Esophagus mucosa (tissue), 1 donor: ENCODE data around the gene CD247. TPM values are rescaled to one million over a fixed set of nuclear protein-coding genes. Genes with fewer than 3 reads are reported as not detected.
A peak's percentile ranks its signal among the peaks of the same experiment; 100 is the strongest.
"Not testable (repeated sequence)": the region's sequence is repeated elsewhere in the genome, so short reads cannot be mapped to it uniquely, and the experiment has no call there.

ENCODE experiments used
- ATAC-seq: fragments of 200-7000 bp; cut with Tn5 transposase; one replicate; pipeline ENCODE4 v1.9.1; 2020
- total RNA-seq: library from RNA; stranded (reverse); gene quantifications from one replicate; pipeline ENCODE4 v1.2.4, GENCODE V29; 2023
- donor health status: DM: yes; HTN: yes; CAD: no.

The CD247 gene
- 0.80 TPM for total RNA-seq

- ATAC-seq: no peak
Measured at GRCh38 chr1:167518331-167518700, at the start of gene CD247. TSS of gene CD247 (minus strand) at chr1:167518529. CDS start at chr1:167518465, 64 bp downstream.

GRCh38 chr1:167567663-167568062, 49.3 kb upstream of the CD247 start:
- no peak for ATAC-seq

DNA sequence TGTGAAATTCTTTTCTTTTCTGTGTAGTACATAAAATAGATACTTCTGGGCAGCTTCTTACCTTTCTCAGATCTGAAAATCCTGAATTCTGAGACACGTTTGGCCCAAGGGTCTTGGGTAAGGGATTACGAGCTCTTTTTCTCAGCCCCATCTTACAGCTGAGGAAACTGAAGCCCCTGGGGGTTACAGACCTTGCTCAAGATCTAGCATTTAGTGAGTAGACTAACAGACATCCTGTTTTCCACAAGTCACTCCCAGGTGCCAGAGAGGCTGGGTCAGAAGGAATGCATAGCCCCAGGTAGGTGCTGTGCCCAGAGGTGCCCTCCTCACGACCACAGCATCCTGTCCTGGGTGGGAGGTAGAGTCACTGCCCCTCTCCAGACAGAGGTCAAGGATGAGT, 48.4 kb upstream of the CD247 start:
- no peak for ATAC-seq

DNA sequence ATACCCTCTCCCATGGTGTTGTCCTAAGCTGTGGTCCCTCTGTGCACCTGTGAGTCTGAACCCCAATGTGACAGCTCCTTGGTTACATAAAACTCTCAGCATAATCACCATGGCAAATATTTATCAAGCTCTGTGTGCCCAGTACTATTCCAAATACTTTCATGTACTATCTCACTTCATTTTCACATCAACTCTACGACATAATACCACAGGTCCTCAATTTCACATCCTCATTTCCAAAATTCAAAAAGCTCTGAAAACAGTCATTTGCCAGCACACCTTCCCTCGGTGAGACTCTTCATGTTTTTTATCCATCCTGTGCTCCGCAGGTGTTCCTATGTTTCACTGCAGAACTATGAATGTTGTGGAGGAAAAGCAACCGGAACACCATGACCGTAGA, 47.6 kb upstream of the CD247 start:
- no peak for ATAC-seq

- ATAC-seq: peak; percentile 77
Measured at GRCh38 chr1:167564612-167565270, 46.4 kb upstream of the CD247 start.

DNA sequence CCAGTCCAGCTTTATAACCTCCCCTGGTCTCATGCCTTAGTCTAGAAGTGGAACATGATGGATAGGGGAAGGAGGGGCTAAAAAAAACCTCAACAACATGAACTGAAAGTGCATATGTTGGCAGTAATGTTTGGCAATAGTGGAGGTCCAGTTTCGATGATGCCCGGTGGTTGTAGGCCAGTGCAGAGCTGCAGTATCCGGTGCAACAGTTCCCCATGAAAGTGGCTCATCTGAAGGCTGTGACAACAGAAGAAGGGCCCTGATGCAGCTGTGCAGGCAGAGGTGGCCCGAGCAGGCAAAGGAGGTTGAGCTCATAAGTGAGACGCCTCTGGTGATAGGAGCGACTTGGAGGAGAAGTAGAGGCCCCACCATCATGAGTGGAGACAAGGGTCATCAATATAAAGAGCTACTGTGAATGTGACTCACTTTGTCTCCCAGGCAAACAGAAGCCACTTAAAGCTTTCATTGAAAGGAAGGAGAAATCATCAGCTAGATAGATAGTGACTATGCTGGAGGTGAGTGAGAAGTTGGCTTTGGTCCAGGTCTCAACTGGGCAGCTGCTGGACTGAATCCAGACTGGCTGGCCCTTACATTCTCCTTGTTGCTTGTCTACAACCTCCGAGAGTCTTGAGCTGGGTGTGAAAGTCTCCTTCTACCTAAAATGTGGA, 45.4 kb upstream of the CD247 start:
- no peak for ATAC-seq

DNA sequence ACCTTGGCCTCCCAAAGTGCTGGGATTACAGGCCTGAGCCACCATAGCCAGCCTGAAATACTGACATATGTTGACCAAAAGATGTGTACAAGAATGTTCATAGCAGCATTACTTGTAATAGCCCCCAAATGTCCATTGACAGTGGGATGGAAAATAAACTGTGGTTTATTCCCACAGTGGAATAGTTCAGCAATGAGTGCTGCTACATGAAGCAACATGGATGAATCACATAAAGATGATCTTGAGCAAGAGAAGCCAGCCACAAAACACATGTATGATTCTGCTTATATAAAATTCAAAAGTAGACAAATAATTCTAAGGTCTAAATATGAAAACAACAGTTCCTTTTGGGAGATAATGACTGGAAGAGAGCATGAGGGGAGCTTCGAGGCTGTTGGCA, 44.4 kb upstream of the CD247 start:
- no peak for ATAC-seq

GRCh38 chr1:167561753-167562152, 43.4 kb upstream of the CD247 start:
- no peak for ATAC-seq

GRCh38 chr1:167555971-167556714, 37.8 kb upstream of the CD247 start:
- peak; percentile 49 for ATAC-seq

- not testable (repeated sequence) for ATAC-seq
Measured at GRCh38 chr1:167555072-167555471, 36.7 kb upstream of the CD247 start.

DNA sequence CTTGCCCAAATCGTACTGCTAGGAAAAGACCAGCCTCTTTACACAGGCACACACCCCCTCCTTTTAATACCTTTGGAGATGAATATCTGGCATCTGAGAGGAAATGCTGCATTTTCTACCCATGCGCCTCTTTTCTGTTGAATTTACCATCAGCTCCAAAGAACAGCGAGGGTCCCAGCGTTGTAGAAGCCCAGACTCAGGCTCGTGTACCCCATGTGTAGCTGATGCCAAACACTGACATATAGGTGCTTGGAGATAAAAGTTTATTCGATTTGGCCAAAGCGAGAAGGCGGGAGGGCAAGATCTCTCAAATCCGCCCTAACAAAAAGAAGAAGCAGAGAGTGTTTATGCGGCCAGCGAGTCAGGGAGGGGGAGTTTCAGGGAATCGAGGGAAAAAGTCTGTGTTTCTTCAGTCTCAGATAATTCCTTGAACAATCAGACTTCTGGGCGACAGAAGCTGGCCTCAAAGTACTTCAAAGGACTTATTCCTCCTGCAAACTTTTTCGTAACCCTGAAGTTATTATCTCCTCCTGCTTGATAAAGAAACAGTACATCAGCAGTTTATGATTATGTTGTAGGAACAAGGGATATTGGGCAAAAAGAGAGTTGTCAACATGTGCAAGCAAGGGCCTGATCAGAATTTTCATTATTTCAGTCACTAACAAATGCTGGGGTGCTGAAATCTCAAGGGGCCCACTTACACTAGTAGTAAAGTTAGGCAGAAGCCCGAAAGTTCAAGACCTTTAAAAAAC, 35.9 kb upstream of the CD247 start:
- ATAC-seq: no peak

DNA sequence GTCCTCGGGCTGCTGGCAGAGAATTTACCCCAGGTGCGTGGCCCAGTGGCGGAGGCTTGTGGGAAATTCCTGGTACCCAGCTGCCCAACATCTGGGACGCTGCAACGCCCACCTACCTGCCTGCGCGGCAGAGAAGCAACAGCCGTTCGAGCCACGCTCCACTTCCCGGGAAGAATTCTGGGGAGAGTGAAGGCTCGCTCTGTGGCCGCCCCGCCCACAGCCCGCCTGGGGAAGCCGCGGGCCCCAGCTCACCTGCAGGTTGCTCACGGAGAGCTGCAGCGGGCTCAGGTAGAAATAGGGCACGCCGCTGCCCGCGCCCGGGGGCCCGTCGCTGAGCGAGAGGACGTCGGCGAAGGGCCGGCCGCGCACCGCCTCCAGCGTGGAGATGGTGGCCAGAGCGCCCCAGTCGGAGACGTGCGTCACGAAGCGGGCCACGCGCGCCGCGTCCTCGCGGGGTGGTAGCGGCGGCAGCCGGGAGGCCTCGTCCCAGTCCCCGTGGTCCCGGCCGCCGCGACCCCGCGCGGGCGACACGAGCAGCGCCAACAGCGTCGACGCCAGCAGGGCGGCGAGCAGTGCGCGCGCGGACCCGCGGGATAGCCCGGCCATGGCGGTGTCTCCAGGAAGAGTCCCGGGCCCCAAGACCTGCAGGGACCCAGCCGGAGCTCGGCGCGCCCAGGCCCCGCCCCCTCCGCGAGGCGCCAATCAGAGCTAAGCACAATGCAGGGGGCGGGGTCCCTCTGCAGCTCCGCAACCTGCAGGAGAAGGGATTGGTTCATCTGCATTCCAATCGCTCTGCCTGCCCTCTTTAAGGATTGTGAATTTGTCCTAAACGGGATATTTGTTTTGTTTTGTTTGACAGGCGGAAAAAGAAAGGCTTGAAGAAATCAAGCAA, 35.1 kb upstream of the CD247 start, which contains the start of gene CREG1:
Gene CREG1, minus strand, starts transcription at position 627 of the 892 bp plus-strand sequence.
- peak; percentile 99 for ATAC-seq

DNA sequence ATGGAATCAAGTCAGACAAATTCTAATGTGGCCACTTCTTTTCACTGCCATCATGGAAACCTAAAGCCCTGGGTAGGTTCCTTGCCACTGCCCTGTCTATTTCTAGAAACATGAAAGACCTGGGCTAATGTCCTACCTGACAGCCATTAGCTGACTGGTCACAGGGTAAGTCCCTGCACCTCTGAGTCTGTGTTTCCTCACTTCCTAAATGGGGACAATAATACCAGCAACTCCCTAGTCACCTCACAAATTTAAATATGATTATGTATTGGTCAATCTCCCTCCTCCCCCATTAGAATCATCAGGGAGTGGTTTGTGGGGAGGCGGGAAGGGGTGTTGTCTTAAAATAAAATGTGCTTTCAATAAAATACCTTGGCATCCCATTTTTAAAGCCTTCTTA, 33.0 kb upstream of the CD247 start:
- peak; percentile 48 for ATAC-seq

- ATAC-seq: no peak
Measured at GRCh38 chr1:167548059-167548932, 30.0 kb upstream of the CD247 start.

- ATAC-seq: no peak
Measured at GRCh38 chr1:167546935-167547334, 28.6 kb upstream of the CD247 start.

DNA sequence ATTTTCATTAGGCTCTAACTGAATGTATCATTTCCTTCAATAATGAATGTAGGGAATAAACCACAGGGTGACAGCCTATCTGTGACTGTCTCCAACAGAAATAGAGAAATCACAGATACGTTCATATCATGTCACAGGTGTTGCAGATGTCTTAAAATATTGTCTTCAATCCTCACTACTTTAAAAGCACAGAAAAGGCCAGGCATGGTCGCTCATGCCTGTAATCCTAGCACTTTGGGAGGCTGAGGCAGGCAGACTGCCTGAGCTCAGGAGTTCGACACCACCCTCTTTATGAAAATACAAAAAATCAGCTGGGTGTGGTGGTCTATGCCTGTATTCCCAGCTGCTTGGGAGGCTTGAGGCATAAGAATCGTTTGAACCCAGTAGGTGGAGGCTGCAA, 27.0 kb upstream of the CD247 start:
- no peak for ATAC-seq

DNA sequence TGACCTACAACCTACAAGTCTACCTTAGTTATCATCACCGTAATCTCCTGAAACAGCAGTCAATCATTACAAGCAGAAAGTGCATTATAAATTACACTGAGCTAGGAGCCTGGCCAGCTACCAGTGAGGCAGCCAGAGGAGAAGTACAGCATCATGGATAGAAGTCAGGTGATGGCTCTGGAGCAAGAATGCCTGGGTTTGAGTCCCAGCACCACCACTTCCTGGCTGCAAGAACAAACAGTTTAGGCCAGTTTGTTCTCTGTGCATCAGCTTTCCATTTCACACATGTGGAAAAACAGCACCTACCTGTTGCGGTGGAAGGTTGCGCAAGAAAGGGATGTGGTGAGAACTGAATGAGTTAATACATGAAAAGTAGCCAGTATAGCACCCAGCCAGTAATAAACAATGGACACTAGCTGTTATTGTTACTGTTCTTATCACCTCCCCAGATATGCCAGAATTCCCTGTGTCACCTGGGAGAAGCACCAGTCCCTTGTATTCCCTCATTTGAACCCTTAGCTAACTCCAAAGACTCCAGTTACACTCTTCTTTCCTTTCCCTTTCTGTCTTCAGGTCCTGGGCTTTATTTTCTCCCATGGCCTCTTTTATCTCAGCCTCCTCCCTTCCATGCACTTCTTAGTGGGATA, 26.2 kb upstream of the CD247 start:
- ATAC-seq: peak; percentile 93

DNA sequence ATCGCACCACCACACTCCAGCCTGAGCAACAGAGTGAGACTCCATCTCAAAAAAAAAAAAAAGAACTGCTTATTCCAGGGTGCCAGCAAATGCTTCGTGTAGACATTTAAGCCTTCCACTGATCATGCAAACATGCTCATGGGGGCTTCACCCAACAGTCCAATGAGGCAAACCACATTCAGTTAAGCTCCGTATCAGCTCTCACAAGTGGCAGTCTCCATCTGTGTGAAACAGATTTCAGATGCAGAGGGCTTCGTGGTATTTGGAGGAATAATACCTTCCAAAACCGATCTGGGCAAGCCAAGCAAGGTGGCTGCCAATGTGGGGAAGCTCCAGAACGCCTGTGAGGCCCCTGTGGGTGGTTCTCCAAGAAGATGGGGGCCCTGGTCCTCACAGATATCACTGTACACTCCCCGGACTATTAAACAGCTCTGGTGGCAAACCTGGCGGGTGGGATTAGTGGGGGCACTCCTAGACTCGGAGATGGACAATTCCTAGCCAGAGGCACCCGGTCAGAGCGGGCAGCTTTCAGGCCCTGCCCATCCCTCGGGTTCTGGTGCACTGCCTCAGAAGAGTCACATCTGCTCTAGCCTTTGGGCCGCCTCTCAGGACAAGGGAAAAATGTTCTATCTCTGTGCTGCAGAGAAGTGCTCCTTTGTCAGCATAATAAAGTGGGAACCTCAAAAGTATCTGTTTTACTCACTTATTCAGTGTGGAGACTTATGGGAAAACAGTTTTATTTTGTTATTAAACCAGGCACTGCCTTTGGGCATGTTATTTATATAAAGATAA, 25.1 kb upstream of the CD247 start:
- no peak for ATAC-seq
